Measurements from ENCODE around the gene SLMAP. TPM values are rescaled to one million over a fixed set of nuclear protein-coding genes. Genes with fewer than 3 reads are reported as not detected.

The SLMAP gene
- total and polyA plus RNA-seq, 11 donors: 96.4 to 534 (median 269) TPM

DNA sequence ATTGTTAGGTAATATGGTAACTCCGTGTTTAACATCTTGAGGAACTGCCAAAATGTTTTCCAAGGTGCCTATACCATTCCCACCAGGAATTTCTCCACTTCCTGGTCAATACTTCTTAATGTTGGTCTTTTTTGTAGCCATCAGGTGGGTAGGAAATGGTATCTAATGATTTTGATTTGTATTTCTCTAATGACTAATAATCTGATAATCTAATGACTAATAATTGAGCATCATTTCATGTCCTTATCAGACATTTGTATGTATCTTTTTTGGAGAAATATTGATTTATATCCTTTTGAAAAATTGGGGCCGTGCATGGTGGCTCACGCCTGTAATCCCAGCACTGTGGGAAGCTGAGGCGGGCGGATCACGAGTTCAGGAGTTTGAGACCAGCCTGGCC is 38.8 kb downstream of the SLMAP start:
- DNase-seq (no peak), ATAC-seq (no peak)
- no peaks in the 10 kb centered on the region for H3K27me3 ChIP-seq
- WGBS, 4 donors: 95 to 99% (median 98%) methylated on average over 6 of the region's 6 CpGs
- H3K27ac ChIP-seq: no peak overlapping the region
- no peaks in the 10 kb centered on the region for H3K9me3 ChIP-seq
- H3K4me3 ChIP-seq: no peak overlapping the region
- peaks cover 0 to 42% (median 18%) of the 10 kb centered on the region in 12 donors for H3K4me1 ChIP-seq
- H3K36me3 ChIP-seq: no peaks in the 10 kb centered on the region
- intact Hi-C loops (cut with DNase I): no loop called here
- TF ChIP-seq, protein P1, sequence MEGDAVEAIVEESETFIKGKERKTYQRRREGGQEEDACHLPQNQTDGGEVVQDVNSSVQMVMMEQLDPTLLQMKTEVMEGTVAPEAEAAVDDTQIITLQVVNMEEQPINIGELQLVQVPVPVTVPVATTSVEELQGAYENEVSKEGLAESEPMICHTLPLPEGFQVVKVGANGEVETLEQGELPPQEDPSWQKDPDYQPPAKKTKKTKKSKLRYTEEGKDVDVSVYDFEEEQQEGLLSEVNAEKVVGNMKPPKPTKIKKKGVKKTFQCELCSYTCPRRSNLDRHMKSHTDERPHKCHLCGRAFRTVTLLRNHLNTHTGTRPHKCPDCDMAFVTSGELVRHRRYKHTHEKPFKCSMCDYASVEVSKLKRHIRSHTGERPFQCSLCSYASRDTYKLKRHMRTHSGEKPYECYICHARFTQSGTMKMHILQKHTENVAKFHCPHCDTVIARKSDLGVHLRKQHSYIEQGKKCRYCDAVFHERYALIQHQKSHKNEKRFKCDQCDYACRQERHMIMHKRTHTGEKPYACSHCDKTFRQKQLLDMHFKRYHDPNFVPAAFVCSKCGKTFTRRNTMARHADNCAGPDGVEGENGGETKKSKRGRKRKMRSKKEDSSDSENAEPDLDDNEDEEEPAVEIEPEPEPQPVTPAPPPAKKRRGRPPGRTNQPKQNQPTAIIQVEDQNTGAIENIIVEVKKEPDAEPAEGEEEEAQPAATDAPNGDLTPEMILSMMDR (IDR thresholded peaks at IDR 0.05): no peak
- no peak for TF ChIP-seq POLR2A (IDR thresholded peaks at IDR 0.05)

DNA sequence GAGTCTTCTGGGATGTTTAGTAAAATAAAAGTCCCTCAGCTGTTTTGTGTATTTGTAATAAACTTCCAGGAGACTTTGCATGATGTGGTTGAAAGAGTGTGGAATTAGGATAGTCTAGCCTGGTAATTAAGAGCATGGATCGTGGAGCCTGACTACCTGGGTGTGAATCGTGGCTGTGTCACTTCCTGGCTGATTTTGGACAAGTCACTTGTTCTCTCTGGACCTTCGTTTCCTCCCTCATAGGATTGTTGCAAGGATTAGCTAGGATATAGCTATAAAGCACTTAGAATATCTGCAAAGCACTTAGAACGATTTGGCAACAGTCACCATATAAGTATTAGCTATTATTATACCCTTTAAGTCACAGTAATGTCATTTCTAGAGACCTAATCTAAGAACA is 40.2 kb downstream of the SLMAP start:
- H3K4me1 ChIP-seq: peaks cover 0 to 49% (median 24%) of the 10 kb centered on the region in 12 donors
- TF ChIP-seq, protein P1 (IDR thresholded peaks at IDR 0.05): no peak
- TF ChIP-seq POLR2A (IDR thresholded peaks at IDR 0.05): no peak
- no peak overlapping the region for H3K27ac ChIP-seq
- no peaks in the 10 kb centered on the region for H3K9me3 ChIP-seq
- ATAC-seq (peak in 3 of 4 donors; percentile 32 to 52 (median 50)), DNase-seq (no peak)
- WGBS, 4 donors: 12 to 24% (median 19%) methylated on average over 4 of the region's 4 CpGs
- no peak overlapping the region for H3K4me3 ChIP-seq
- H3K36me3 ChIP-seq: no peaks in the 10 kb centered on the region
- H3K27me3 ChIP-seq: no peaks in the 10 kb centered on the region
- intact Hi-C loops (cut with DNase I): no loop called here

DNA sequence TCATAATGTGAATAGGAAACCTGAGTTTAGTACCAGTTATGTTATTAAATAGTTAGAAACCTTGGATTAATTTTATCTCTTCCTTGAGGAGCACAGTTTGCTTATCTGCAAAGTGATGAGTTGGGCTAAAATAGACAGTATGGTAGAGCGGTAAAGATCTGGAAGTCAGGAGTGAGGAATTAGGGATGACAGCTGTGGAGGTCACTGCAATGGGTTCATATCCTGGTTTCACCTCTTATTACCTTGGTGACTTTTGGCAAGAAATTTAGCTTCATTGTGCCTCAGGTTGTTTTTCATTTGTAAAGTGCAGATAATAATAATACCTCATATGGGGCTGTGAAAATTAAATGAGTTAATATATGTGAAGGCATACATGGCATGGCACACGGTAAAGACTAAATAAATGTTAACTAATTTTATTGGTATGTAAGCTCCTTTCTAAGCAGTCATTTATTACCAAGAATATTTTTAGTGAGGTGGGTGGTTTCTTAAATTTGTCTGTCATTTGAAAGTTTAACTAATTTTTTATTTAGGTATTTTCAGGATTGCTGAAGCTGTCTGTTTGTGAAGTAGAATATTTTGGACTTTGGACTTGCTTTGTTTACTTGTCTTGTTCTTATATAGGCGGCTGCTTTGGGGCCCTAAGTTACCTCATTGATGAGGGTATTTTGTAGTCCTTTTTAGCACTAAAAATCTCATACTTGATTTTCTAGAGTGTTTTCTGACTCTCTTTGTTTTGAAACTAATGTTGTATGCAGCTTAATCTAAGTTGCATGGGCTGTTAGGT is 41.8 kb downstream of the SLMAP start:
- 74 to 79% (median 76%) methylated on average over 3 of the region's 3 CpGs for WGBS, 4 donors
- intact Hi-C loops (cut with DNase I): no loop called here
- H3K4me1 ChIP-seq: peaks cover 0 to 60% (median 29%) of the 10 kb centered on the region in 12 donors
- DNase-seq (no peak), ATAC-seq (no peak)
- no peaks in the 10 kb centered on the region for H3K36me3 ChIP-seq
- H3K9me3 ChIP-seq: no peaks in the 10 kb centered on the region
- no peak overlapping the region for H3K4me3 ChIP-seq
- no peak overlapping the region for H3K27ac ChIP-seq
- no peaks in the 10 kb centered on the region for H3K27me3 ChIP-seq
- TF ChIP-seq, protein P1 (IDR thresholded peaks at IDR 0.05): no peak
- TF ChIP-seq POLR2A (IDR thresholded peaks at IDR 0.05): no peak

DNA sequence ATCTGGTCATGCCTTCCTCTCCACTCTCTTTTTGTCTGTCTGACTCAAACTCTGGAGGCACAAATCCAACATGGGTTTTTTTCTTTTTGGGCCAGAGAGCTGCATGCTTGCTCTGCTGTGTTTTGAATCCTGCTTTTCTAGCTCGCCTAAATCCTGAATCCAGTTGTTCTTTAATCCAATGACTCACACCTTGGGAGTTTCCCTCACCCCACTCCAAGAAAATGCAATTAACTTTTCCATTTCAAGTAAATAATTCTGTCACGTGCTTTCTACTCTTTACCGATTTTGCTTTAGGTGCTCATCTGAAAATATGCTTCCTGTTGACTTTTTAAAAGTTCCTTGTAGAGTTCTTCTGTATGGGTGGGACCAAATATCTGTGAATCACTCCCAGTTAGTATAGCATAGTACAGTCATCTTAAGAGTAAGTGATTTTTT is 47.6 kb downstream of the SLMAP start:
- H3K36me3 ChIP-seq: no peaks in the 10 kb centered on the region
- no peak for TF ChIP-seq POLR2A (IDR thresholded peaks at IDR 0.05)
- TF ChIP-seq, protein P1 (IDR thresholded peaks at IDR 0.05): no peak
- intact Hi-C loops (cut with DNase I): loop anchor here in 1 of 10 donors (5.0 kb wide), 1 partner anchor 46 kb away; the partner anchor contains the start of gene SLMAP
- no peak overlapping the region for H3K4me3 ChIP-seq
- peaks cover 0 to 48% (median 30%) of the 10 kb centered on the region in 12 donors for H3K4me1 ChIP-seq
- H3K27me3 ChIP-seq: no peaks in the 10 kb centered on the region
- peak overlapping the region in 7 of 12 donors; percentile 5 to 63 (median 23) for H3K27ac ChIP-seq
- peak in 1 of 5 donors; percentile 22 for DNase-seq
- no peaks in the 10 kb centered on the region for H3K9me3 ChIP-seq
- 26 to 41% (median 32%) methylated on average over 3 of the region's 3 CpGs for WGBS, 4 donors
- ATAC-seq: peak; percentile 68 to 88 (median 82)
